ENCODE results near the gene HIVEP3. TPM values are rescaled to one million over a fixed set of nuclear protein-coding genes. Genes with fewer than 3 reads are reported as not detected.

Gene HIVEP3
- polyA plus RNA-seq, 4 donors = 0.67 to 3.8 (median 1.8) TPM

DNA sequence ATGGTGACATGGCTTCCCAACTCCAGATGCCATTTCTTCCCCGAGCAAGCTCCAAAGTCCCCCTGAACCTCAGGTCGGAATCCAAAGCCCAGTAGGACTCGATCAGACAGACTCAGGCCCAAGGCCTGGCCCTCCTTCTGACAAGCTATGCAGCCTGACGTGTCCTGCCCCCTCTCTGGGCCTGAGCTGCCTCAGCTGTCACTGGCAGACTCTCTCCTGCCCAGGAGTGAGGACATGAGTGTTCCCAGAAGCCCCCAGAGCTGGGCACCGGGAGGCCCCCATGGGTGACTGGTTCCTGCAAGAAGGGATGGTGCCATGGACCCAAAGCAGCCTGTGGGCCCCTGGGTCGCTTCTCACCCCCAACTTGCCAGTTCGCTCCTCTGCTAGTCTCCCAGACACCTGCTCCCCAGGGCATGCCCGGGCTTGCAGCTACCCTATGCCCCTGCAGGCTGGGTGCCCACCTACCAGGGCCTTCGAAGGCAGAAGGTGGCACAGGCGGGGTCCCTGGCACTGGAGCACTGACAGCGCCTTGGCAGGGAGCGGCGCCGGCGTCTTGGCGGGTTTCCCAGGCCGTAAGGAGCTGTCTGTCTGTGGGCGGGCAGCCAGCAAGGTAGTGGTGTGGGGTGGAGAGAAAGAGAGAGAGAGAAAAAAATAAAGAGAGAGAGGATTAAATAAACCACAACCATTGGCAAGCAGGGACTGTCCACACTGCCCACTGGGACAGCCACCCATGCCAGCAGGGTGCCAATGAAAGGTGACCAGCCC lies 436.5 kb downstream of the HIVEP3 start:
- Histone ChIP-seq H3K4me1 (ENCODE audit: control insufficient read depth in 3 of 3, insufficient read depth in 2 of 3, low read depth in 1 of 3, low read length in 2 of 3) (peaks cover 2 to 64% (median 15%) of the 10 kb centered on the region in 3 donors), H3K36me3 (ENCODE audit: control insufficient read depth in 3 of 3, insufficient read depth in 2 of 3, low read depth in 1 of 3, low read length in 3 of 3) (peaks cover 0 to 2% (median 0%) of the 10 kb centered on the region in 3 donors), H3K27ac (ENCODE audit: low read depth in 1 of 3, low read length in 2 of 3) (peak overlapping the region in 1 of 3 donors; percentile 47), H3K27me3 (ENCODE audit: control insufficient read depth in 3 of 3, insufficient read depth in 3 of 3, low read length in 3 of 3) (no peaks in the 10 kb centered on the region), H3K9me3 (ENCODE audit: control insufficient read depth in 2 of 2, insufficient read depth in 1 of 2, low read depth in 1 of 2, low read length in 1 of 2) (no peaks in the 10 kb centered on the region), H3K4me3 (ENCODE audit: low read depth in 1 of 3, low read length in 3 of 3) (peak overlapping the region in 1 of 3 donors; percentile 43)
- 17 to 59% (median 32%) methylated on average over 17 to 18 of the region's 18 CpGs for WGBS, 3 donors
- DNase-seq (peak in 1 of 2 donors; percentile 80), FAIRE-seq (no peak)

DNA sequence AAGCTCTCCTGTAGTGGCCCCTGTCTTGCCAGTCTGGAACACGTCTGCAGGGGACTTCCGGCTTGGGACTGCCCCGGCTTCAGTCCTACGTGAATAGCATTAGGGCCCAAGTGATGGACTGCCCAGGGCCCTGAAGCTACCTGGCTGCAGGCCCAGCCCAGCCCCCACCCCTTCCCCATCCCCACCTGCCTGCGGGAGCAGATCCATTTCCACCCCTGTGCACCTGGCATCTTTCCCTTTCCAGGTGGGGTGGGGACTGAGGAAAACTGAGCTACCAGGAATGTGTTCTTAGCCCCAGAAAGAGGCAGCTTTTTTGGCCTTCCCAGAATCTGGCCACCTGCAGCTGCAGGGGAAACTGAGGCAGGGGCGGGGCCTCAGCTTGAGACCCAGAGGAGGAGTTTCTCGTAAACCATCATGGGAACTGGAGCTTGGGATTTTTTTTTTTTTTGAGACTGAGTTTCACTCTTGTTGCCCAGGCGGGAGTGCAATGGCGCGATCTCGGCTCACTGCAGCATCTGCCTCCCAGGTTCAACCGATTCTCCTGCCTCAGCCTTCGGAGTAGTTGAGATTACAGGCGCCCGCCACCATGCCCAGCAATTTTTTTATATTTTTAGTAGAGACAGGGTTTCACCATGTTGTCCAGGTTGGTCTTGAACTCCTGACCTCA lies 437.5 kb downstream of the HIVEP3 start:
- no peak for FAIRE-seq
- no peak for DNase-seq
- 55 to 82% (median 67%) methylated on average over 15 of the region's 15 CpGs for WGBS, 3 donors

DNA sequence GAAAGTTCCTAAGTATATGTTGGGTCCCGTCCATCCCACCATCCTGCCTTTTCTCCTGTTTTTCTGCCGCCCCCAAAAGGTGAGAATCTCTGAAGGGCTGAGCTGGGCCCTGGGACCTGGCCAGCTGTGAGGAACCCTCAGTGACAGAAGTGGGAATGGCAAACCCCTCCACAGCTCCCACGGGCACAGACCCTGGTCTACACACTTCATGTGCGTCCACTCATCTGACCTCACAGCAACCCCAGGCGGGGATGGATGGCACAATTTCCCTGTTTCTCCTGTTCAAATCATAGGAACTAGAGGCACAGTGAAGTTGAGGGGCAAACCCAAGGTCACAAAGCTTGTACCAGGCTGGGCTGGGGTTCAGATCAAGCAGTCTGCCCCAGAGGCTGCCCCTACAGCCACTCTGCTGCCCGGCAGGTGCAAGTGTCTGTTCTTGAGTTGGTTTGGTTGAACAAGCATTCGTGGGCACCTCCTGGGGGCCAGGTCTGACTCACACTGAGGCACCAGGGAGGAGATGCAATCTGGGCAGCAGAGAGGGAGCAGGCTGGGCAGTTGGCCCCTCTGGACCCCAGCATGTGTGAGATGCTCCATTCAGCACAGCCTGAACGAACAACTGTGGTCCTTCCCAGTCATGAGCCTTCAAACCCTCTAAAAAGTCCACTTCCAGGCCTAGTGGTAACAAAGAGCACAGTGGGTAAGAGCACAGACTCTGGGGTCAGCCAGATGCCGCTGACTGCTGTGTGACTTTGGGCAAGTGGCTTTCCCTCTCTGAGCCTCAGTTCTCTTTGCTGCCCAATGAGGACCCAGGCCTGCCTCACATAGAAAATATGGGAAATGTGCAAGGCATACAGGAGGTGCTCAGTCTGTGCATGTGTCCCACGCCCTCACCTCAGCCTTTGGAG lies 438.3 kb downstream of the HIVEP3 start:
- Histone ChIP-seq H3K27ac (ENCODE audit: low read depth in 1 of 3, low read length in 2 of 3) (no peak overlapping the region), H3K9me3 (ENCODE audit: control insufficient read depth in 2 of 2, insufficient read depth in 1 of 2, low read depth in 1 of 2, low read length in 1 of 2) (no peaks in the 10 kb centered on the region), H3K27me3 (ENCODE audit: control insufficient read depth in 3 of 3, insufficient read depth in 3 of 3, low read length in 3 of 3) (no peaks in the 10 kb centered on the region), H3K4me3 (ENCODE audit: low read depth in 1 of 3, low read length in 3 of 3) (no peak overlapping the region), H3K36me3 (ENCODE audit: control insufficient read depth in 3 of 3, insufficient read depth in 2 of 3, low read depth in 1 of 3, low read length in 3 of 3) (peaks cover 0 to 2% (median 0%) of the 10 kb centered on the region in 3 donors), H3K4me1 (ENCODE audit: control insufficient read depth in 3 of 3, insufficient read depth in 2 of 3, low read depth in 1 of 3, low read length in 2 of 3) (peaks cover 7 to 64% (median 16%) of the 10 kb centered on the region in 3 donors)
- WGBS, 3 donors = 85 to 90% (median 88%) methylated on average over 10 of the region's 10 CpGs
- DNase-seq (no peak), FAIRE-seq (no peak)

More for the DNA sequence above, 437.5 kb downstream of the HIVEP3 start:
- H3K4me3 ChIP-seq (ENCODE audit: low read depth in 1 of 3, low read length in 3 of 3) = no peak overlapping the region
- H3K27ac ChIP-seq (ENCODE audit: low read depth in 1 of 3, low read length in 2 of 3) = no peak overlapping the region
- peaks cover 5 to 64% (median 16%) of the 10 kb centered on the region in 3 donors for H3K4me1 ChIP-seq (ENCODE audit: control insufficient read depth in 3 of 3, insufficient read depth in 2 of 3, low read depth in 1 of 3, low read length in 2 of 3)
- peaks cover 0 to 2% (median 0%) of the 10 kb centered on the region in 3 donors for H3K36me3 ChIP-seq (ENCODE audit: control insufficient read depth in 3 of 3, insufficient read depth in 2 of 3, low read depth in 1 of 3, low read length in 3 of 3)
- no peaks in the 10 kb centered on the region for H3K9me3 ChIP-seq (ENCODE audit: control insufficient read depth in 2 of 2, insufficient read depth in 1 of 2, low read depth in 1 of 2, low read length in 1 of 2)
- H3K27me3 ChIP-seq (ENCODE audit: control insufficient read depth in 3 of 3, insufficient read depth in 3 of 3, low read length in 3 of 3) = no peaks in the 10 kb centered on the region

DNA sequence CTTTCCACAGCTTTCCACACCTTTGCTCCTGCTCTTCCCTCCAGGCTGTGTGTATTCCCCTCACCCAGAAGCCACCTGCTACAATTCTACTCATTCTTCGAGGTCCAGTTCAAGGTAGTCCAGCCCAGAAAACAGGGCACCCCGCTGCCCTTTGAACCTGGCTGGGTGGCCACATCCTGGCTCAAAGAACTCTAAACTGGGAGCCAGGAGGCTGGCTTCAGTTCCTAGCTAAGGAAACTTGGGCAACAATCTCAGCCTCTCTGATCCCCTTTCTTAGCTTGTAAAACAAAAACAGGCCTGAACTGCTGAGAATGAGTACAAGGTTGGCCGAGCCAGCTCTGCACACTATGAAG lies 438.9 kb downstream of the HIVEP3 start:
- peaks cover 0 to 2% (median 0%) of the 10 kb centered on the region in 3 donors for H3K36me3 ChIP-seq (ENCODE audit: control insufficient read depth in 3 of 3, insufficient read depth in 2 of 3, low read depth in 1 of 3, low read length in 3 of 3)
- FAIRE-seq (no peak), DNase-seq (no peak)
- peaks cover 8 to 64% (median 16%) of the 10 kb centered on the region in 3 donors for H3K4me1 ChIP-seq (ENCODE audit: control insufficient read depth in 3 of 3, insufficient read depth in 2 of 3, low read depth in 1 of 3, low read length in 2 of 3)
- H3K27me3 ChIP-seq (ENCODE audit: control insufficient read depth in 3 of 3, insufficient read depth in 3 of 3, low read length in 3 of 3) = no peaks in the 10 kb centered on the region
- 49 to 78% (median 58%) methylated on average over 3 of the region's 3 CpGs for WGBS, 3 donors
- H3K9me3 ChIP-seq (ENCODE audit: control insufficient read depth in 2 of 2, insufficient read depth in 1 of 2, low read depth in 1 of 2, low read length in 1 of 2) = no peaks in the 10 kb centered on the region
- H3K4me3 ChIP-seq (ENCODE audit: low read depth in 1 of 3, low read length in 3 of 3) = no peak overlapping the region
- no peak overlapping the region for H3K27ac ChIP-seq (ENCODE audit: low read depth in 1 of 3, low read length in 2 of 3)

DNA sequence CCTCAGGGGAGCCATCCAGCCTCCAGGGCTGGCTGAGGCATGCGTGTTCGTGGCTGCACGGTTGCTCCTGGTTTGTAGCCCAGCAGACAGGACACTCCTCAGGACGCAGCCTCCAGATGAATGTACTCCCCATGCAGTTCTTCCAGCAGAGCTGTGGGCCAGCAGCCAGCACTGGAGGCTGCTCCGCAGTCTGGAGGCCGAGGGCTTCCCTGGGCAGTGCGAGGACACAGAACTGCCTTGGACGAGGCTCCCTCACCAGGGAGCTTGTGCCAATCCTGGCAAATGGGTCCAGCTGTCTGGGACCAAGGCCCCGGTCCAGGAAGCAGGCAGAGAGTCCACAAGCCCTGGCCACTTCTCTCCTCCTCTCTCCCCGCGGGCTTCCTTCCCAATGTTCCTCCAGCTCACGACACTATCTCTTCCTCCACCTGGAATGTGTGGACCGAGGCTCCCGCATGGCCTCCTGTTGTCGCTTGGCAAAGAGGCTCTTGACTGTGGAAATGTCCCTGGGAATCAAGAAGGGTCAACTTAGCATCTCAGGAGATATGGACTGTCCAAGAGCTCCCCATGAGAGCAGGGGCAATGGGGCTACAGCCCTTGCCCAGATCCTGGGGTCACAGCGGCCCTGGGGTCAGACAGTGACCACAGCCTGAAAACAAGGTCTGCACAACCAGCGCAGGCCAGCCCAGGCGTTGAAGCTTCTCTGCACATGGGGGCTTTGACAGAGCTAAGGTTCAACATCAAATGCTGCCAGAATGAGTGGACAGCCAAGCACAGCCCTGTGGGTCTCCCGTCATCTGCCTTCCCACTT lies 439.5 kb downstream of the HIVEP3 start:
- peak overlapping the region in 1 of 3 donors; percentile 2 for H3K27ac ChIP-seq (ENCODE audit: low read depth in 1 of 3, low read length in 2 of 3)
- no peak for DNase-seq
- no peak for FAIRE-seq
- WGBS, 3 donors = 73 to 86% (median 80%) methylated on average over 19 of the region's 19 CpGs
- no peaks in the 10 kb centered on the region for H3K27me3 ChIP-seq (ENCODE audit: control insufficient read depth in 3 of 3, insufficient read depth in 3 of 3, low read length in 3 of 3)
- H3K9me3 ChIP-seq (ENCODE audit: control insufficient read depth in 2 of 2, insufficient read depth in 1 of 2, low read depth in 1 of 2, low read length in 1 of 2) = no peaks in the 10 kb centered on the region
- H3K4me3 ChIP-seq (ENCODE audit: low read depth in 1 of 3, low read length in 3 of 3) = no peak overlapping the region
- H3K36me3 ChIP-seq (ENCODE audit: control insufficient read depth in 3 of 3, insufficient read depth in 2 of 3, low read depth in 1 of 3, low read length in 3 of 3) = peaks cover 0 to 2% (median 0%) of the 10 kb centered on the region in 3 donors
- peaks cover 8 to 64% (median 18%) of the 10 kb centered on the region in 3 donors for H3K4me1 ChIP-seq (ENCODE audit: control insufficient read depth in 3 of 3, insufficient read depth in 2 of 3, low read depth in 1 of 3, low read length in 2 of 3)

DNA sequence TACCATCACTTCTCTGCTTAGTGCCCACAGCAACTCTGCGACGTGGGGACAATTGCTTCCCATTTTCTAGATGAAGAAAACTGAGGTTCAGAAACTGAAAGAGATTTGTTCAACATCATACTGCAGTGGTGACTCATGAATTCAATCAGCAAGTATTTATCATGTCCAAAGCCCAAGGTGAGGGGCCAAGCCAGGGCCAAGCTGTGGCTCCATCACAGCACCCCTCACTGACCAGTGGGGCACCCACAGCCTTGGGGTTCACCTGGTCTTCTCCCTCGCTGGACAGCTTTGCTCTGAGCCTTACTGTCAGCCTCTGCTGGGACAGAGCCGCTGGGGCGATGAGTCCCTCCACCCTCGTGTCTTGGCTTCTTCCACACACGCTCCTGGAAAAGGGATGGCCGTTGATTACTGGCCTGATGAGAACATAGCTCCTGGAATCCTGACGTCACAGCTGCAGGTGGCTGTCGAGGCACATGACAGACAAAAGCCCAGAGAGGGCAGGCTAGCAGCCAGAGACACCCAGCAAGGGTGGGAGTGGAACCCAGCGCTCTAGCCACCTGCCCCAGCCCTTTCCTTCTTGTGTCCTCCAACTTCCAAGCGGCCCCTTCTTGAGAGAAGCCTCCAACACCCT lies 440.5 kb downstream of the HIVEP3 start:
- Histone ChIP-seq H3K27me3 (ENCODE audit: control insufficient read depth in 3 of 3, insufficient read depth in 3 of 3, low read length in 3 of 3) (no peaks in the 10 kb centered on the region), H3K9me3 (ENCODE audit: control insufficient read depth in 2 of 2, insufficient read depth in 1 of 2, low read depth in 1 of 2, low read length in 1 of 2) (no peaks in the 10 kb centered on the region), H3K36me3 (ENCODE audit: control insufficient read depth in 3 of 3, insufficient read depth in 2 of 3, low read depth in 1 of 3, low read length in 3 of 3) (peaks cover 0 to 2% (median 0%) of the 10 kb centered on the region in 3 donors), H3K27ac (ENCODE audit: low read depth in 1 of 3, low read length in 2 of 3) (peak overlapping the region in 1 of 3 donors; percentile 91), H3K4me1 (ENCODE audit: control insufficient read depth in 3 of 3, insufficient read depth in 2 of 3, low read depth in 1 of 3, low read length in 2 of 3) (peaks cover 8 to 67% (median 18%) of the 10 kb centered on the region in 3 donors), H3K4me3 (ENCODE audit: low read depth in 1 of 3, low read length in 3 of 3) (no peak overlapping the region)
- no peak for FAIRE-seq
- peak in 1 of 2 donors; percentile 54 for DNase-seq
- 68 to 80% (median 79%) methylated on average over 12 of the region's 12 CpGs for WGBS, 3 donors

DNA sequence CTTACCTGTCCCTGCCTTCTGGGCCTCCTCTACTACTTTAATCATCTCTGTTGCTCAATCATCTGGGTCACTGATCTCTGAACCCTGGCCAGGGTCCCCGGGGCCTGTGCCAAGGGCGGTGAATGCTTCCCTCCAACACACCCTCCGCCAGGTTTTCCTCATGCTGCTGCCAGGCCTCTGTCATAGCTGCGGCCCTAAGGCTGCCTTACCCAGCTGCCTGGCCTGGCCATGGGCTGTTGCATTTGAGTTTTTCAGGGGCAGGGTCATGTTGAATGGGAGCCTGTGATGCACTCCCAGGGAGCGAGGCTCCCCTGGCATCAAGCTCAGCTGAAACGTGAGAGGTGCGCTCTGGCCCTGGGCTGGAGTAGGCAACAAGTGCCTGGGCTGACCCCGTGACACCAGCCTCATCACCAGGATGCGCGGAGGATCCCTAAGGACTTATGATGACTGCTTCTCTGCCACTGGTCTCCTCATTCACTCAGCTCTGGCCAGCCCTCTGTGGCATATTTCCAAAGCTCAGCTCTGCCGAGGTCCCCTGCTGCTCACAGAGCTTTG lies 441.8 kb downstream of the HIVEP3 start:
- no peaks in the 10 kb centered on the region for H3K27me3 ChIP-seq (ENCODE audit: control insufficient read depth in 3 of 3, insufficient read depth in 3 of 3, low read length in 3 of 3)
- FAIRE-seq (no peak), DNase-seq (peak; percentile 94 to 98)
- no peak overlapping the region for H3K4me3 ChIP-seq (ENCODE audit: low read depth in 1 of 3, low read length in 3 of 3)
- H3K27ac ChIP-seq (ENCODE audit: low read depth in 1 of 3, low read length in 2 of 3) = peak overlapping the region; percentile 90 to 92 (median 91)
- H3K9me3 ChIP-seq (ENCODE audit: control insufficient read depth in 2 of 2, insufficient read depth in 1 of 2, low read depth in 1 of 2, low read length in 1 of 2) = no peaks in the 10 kb centered on the region
- peaks cover 8 to 59% (median 16%) of the 10 kb centered on the region in 3 donors for H3K4me1 ChIP-seq (ENCODE audit: control insufficient read depth in 3 of 3, insufficient read depth in 2 of 3, low read depth in 1 of 3, low read length in 2 of 3)
- peaks cover 0 to 2% (median 0%) of the 10 kb centered on the region in 3 donors for H3K36me3 ChIP-seq (ENCODE audit: control insufficient read depth in 3 of 3, insufficient read depth in 2 of 3, low read depth in 1 of 3, low read length in 3 of 3)
- 34 to 63% (median 48%) methylated on average over 11 of the region's 11 CpGs for WGBS, 3 donors

Measured in small intestine (tissue), 7 donors.